ENCODE data around the gene CD37. TPM values are rescaled to one million over a fixed set of nuclear protein-coding genes. Genes with fewer than 3 reads are reported as not detected.
A peak's percentile ranks its signal among the peaks of the same experiment; 100 is the strongest.

CD37 gene
- polyA plus RNA-seq, 1 of the 3 experiments (the other 2 are of a cell fraction) = not detected

GRCh38 chr19:49333811-49334288, 1.4 kb upstream of the CD37 start:
- no peaks in the 10 kb centered on the region for H3K9me2 ChIP-seq
- no peak overlapping the region for H3K4me3 ChIP-seq (ENCODE audit: low read depth in 2 of 2, low read length in 1 of 2)
- TF ChIP-seq RCOR1 (IDR thresholded peaks at IDR 0.05; ENCODE audit: low read length) (no peak), NFIC (IDR thresholded peaks at IDR 0.05; ENCODE audit: borderline replicate concordance) (no peak), RAD21 (IDR thresholded peaks at IDR 0.05; ENCODE audit: low read length) (no peak), MXI1 (IDR thresholded peaks at IDR 0.05; ENCODE audit: low read depth, low read length) (no peak), POLR2AphosphoS5 (IDR thresholded peaks at IDR 0.05; ENCODE audit: low read depth, low read length) (0 out of 2 replicates have a peak, but pooled peaks have one; percentile 2), REST (IDR thresholded peaks at IDR 0.05; ENCODE audit: low read depth, low read length) (no peak), IRF3 (IDR thresholded peaks at IDR 0.05; ENCODE audit: low read depth, low read length) (no peak)
- peaks cover 2% of the 10 kb centered on the region; the same call in 1 of the 2 replicates for H4K20me1 ChIP-seq (ENCODE audit: insufficient read depth)
- no peak overlapping the region for H3K9ac ChIP-seq
- WGBS (ENCODE audit: low lambda C conversion rate) = 49% methylated on average over 5 of the region's 8 CpGs
- no peak overlapping the region for H3K4me2 ChIP-seq
- POLR2A ChIA-PET = no interaction called here
- H3F3A ChIP-seq (replicated peaks; ENCODE audit: insufficient read depth) = peaks cover 2% of the 10 kb centered on the region
- no peak overlapping the region for H3K27ac ChIP-seq (ENCODE audit: low read depth in 2 of 2, low read length in 1 of 2)
- H3K27me3 ChIP-seq (ENCODE audit: insufficient read depth) = no peaks in the 10 kb centered on the region
- peaks cover 0 to 3% of the 10 kb centered on the region in 2 experiments; a peak in 1 of 4 replicates for H3K4me1 ChIP-seq (ENCODE audit: control insufficient read depth in 1 of 2, insufficient read depth in 2 of 2, low read depth in 1 of 2, low read length in 1 of 2)
- no peak for DNase-seq
- CTCF ChIA-PET = interaction anchor here (1.1 to 1.2 kb wide), 2 partner anchors 33 to 108 kb away, joined by 3 read pairs; no protein-coding TSS in a partner anchor
- peaks cover 0 to 6% of the 10 kb centered on the region in 2 experiments for H3K36me3 ChIP-seq (replicated peaks in 1 of 2; ENCODE audit: control insufficient read depth in 1 of 2, insufficient read depth in 2 of 2, low read length in 1 of 2)
- no peaks in the 10 kb centered on the region for H3K79me2 ChIP-seq (ENCODE audit: insufficient read depth)
- H2AFZ ChIP-seq (ENCODE audit: low read depth) = no peak overlapping the region
- H3K9me3 ChIP-seq = no peaks in the 10 kb centered on the region

GRCh38 chr19:49335784-49336481, 727 bp downstream of the CD37 start:
- Histone ChIP-seq H3K36me3 (replicated peaks in 1 of 2; ENCODE audit: control insufficient read depth in 1 of 2, insufficient read depth in 2 of 2, low read length in 1 of 2) (peaks cover 0 to 2% of the 10 kb centered on the region in 2 experiments), H3K27ac (ENCODE audit: low read depth in 2 of 2, low read length in 1 of 2) (no peak overlapping the region), H3K9ac (no peak overlapping the region), H3K4me2 (no peak overlapping the region), H4K20me1 (ENCODE audit: insufficient read depth) (peaks cover 2% of the 10 kb centered on the region; the same call in 1 of the 2 replicates), H2AFZ (ENCODE audit: low read depth) (no peak overlapping the region), H3K4me1 (ENCODE audit: control insufficient read depth in 1 of 2, insufficient read depth in 2 of 2, low read depth in 1 of 2, low read length in 1 of 2) (peaks cover 0 to 6% of the 10 kb centered on the region in 2 experiments; a peak in 1 of 4 replicates), H3K9me2 (no peaks in the 10 kb centered on the region), H3F3A (replicated peaks; ENCODE audit: insufficient read depth) (peaks cover 2% of the 10 kb centered on the region), H3K79me2 (ENCODE audit: insufficient read depth) (no peaks in the 10 kb centered on the region), H3K9me3 (no peaks in the 10 kb centered on the region), H3K27me3 (ENCODE audit: insufficient read depth) (no peaks in the 10 kb centered on the region), H3K4me3 (ENCODE audit: low read depth in 2 of 2, low read length in 1 of 2) (no peak overlapping the region)
- ChIA-PET POLR2A (no interaction called here), CTCF (no interaction called here)
- no peak for TF ChIP-seq SMC3 (IDR thresholded peaks at IDR 0.05; ENCODE audit: low read depth, low read length)
- no peak for TF ChIP-seq TEAD4 (IDR thresholded peaks at IDR 0.05; ENCODE audit: borderline replicate concordance, insufficient read depth)
- TF ChIP-seq NRF1 (IDR thresholded peaks at IDR 0.05; ENCODE audit: low read depth, low read length) = no peak
- TF ChIP-seq ZBTB33 (IDR thresholded peaks at IDR 0.05; ENCODE audit: borderline replicate concordance, low read depth) = no peak
- no peak for TF ChIP-seq EZH2phosphoT487 (IDR thresholded peaks at IDR 0.05; ENCODE audit: borderline replicate concordance, low read depth)
- TF ChIP-seq TCF12 (IDR thresholded peaks at IDR 0.05) = no peak
- no peak for TF ChIP-seq MEF2A (IDR thresholded peaks at IDR 0.05; ENCODE audit: borderline replicate concordance, low read depth)
- 76% methylated on average over 14 of the region's 14 CpGs for WGBS (ENCODE audit: low lambda C conversion rate)
- no peak for DNase-seq

Measured in SK-N-SH (cell line).